HepG2 (cell line): ENCODE results near the gene TMEM38A. TPM values are rescaled to one million over a fixed set of nuclear protein-coding genes. Genes with fewer than 3 reads are reported as not detected.
A peak's percentile ranks its signal among the peaks of the same experiment; 100 is the strongest.

Source experiments
- ATAC-seq: fragments of 200-7000 bp; cut with Tn5 transposase; 3 replicates; pipeline ENCODE4 v1.9.1; 2020; ENCODE audit warnings: mild to moderate bottlenecking, moderate library complexity
- BruUV-seq: library from RNA; stranded (reverse); fragments of 400-500 nt; replicated peaks from 2 replicates; lab custom pipeline; 2021; lab: Mats Ljungman, UMichigan
- CTCF ChIA-PET: fragments of 300-600 bp; formaldehyde crosslinking; extraction: SDS; loops from one replicate; lab custom pipeline; 2021; ENCODE audit warnings: low total read pairs, inconsistent platforms, low intra/inter-chr PET ratio; lab: Yijun Ruan, JAX
- POLR2A ChIA-PET: fragments of 350-600 bp; sonication (Branson Sonifier 250); formaldehyde crosslinking; loops from one replicate; lab custom pipeline; 2020; ENCODE audit warnings: antibody characterized with exemption, inconsistent platforms; lab: Yijun Ruan, JAX
- DNase-seq: peaks from one replicate; pipeline ENCODE4 v3.0.0-alpha.2; 2015; ENCODE audit warnings: low spot score
- FAIRE-seq: peaks from 3 replicates; lab custom pipeline; 2011; peaks lifted over from hg19 to GRCh38; lab: Jason Lieb, UNC
- H2AFZ ChIP-seq: one replicate; pipeline ENCODE4 v1.6.1; 2011; ENCODE audit warnings: low read length, inconsistent platforms
- H3K27ac ChIP-seq: fragments of 300-600 bp; 3 replicates; pipeline ENCODE4 v1.8.0; 2011; ENCODE audit warnings: mixed run types, mild to moderate bottlenecking, mixed read lengths, low read length, inconsistent platforms; ENCODE audit not compliant: insufficient read depth; ENCODE audit errors: extremely low read length
- H3K27me3 ChIP-seq, 2 experiments: fragments of 200-600 bp in 1 of 2; 2 replicates in 1 of 2; 3 replicates in 1 of 2; pipeline versions ENCODE4 v1.6.0 to v1.8.0; 2011; ENCODE audit warnings: low read length in 2 of 2, mild to moderate bottlenecking in 2 of 2, moderate library complexity in 2 of 2, inconsistent platforms in 1 of 2; ENCODE audit not compliant: insufficient read depth in 2 of 2, control insufficient read depth in 1 of 2
- H3K36me3 ChIP-seq, 2 experiments: fragments of 200-600 bp in 1 of 2; replicated peaks in 1 of 2; 2 replicates in 1 of 2; 3 replicates in 1 of 2; pipeline versions ENCODE4 v1.5.1 to v1.8.0; 2011; ENCODE audit warnings: low read length in 2 of 2, inconsistent platforms in 1 of 2; ENCODE audit not compliant: insufficient read depth in 2 of 2, control insufficient read depth in 1 of 2
- H3K4me1 ChIP-seq: 2 replicates; pipeline ENCODE4 v1.5.1; 2012; ENCODE audit warnings: low read length, inconsistent platforms; ENCODE audit not compliant: insufficient read depth
- H3K4me2 ChIP-seq: 2 replicates; pipeline ENCODE4 v1.6.0; 2011; ENCODE audit warnings: low read depth, low read length, inconsistent platforms
- H3K4me3 ChIP-seq, 3 experiments: fragments of 200-600 bp in 1 of 3; sonication (generic), shearing (Covaris generic) in 1 of 3; replicated peaks in 1 of 3; 2 replicates each; pipeline ENCODE4 v1.5.1; 2011 to 2016; ENCODE audit warnings: low read length in 3 of 3, inconsistent platforms in 2 of 3, low read depth in 2 of 3, mild to moderate bottlenecking in 2 of 3, control low read depth in 1 of 3, mixed read lengths in 1 of 3; ENCODE audit not compliant: insufficient read depth in 1 of 3
- H3K79me2 ChIP-seq: one replicate; pipeline ENCODE4 v1.6.1; 2011; ENCODE audit warnings: low read length, inconsistent platforms; ENCODE audit not compliant: insufficient read depth
- H3K9ac ChIP-seq: 2 replicates; pipeline ENCODE4 v1.6.0; 2011; ENCODE audit warnings: mild to moderate bottlenecking, low read depth, low read length, inconsistent platforms; ENCODE audit not compliant: insufficient read depth
- H3K9me3 ChIP-seq: 2 replicates; pipeline ENCODE4 v1.5.1; 2012; ENCODE audit warnings: mild to moderate bottlenecking, low read length
- H4K20me1 ChIP-seq: 2 replicates; pipeline ENCODE4 v1.6.0; 2011; ENCODE audit warnings: inconsistent platforms, mild to moderate bottlenecking, low read length, moderate library complexity; ENCODE audit not compliant: insufficient read depth
- NFIC ChIP-seq: IDR thresholded peaks from 2 replicates; pipeline ENCODE4 v1.6.1; 2012; ENCODE audit warnings: mild to moderate bottlenecking, low read length, inconsistent platforms
- SAP130 ChIP-seq: IDR thresholded peaks from 2 replicates; pipeline ENCODE4 v1.6.1; 2016; ENCODE audit warnings: low read depth
- ZNF589 ChIP-seq: sonication (generic); formaldehyde crosslinking; conservative IDR thresholded peaks from 2 replicates; pipeline ENCODE4 v1.8.0; 2022; ENCODE audit warnings: mild to moderate bottlenecking, moderate library complexity, missing genetic modification reagents
- ZNF879 ChIP-seq: sonication (generic); formaldehyde crosslinking; IDR thresholded peaks from 2 replicates; pipeline ENCODE4 v1.8.1; 2023; ENCODE audit warnings: missing genetic modification reagents
- WGBS: methylation state at CpG from one replicate; pipeline ENCODE4 v1.1.6; 2017; ENCODE audit warnings: low lambda C conversion rate; 5-methylcytosine and 5-hydroxymethylcytosine counted together
- in situ Hi-C: cut with HindIII; loops from 2 replicates; pipeline ENCODE4 v1.10.0; 2017; ENCODE audit warnings: low pct_unique_long_range_greater_than_20kb; ENCODE audit not compliant: extremely low pct_ligation_motif_present
- intact Hi-C: fragments of 100-400 bp; cut with micrococcal nuclease; formaldehyde crosslinking; loops from one replicate; pipeline ENCODE4 v1.10.0; 2022; ENCODE audit not compliant: unreplicated experiment
- polyA plus RNA-seq, 8 experiments: library from polyadenylated mRNA; depleted of rRNA in 3 of 8; stranded (reverse) in 7 of 8; unstranded in 1 of 8; fragments of >200 nt; fragmentation: Illumina TruSeq in 4 of 8; extraction: Trizol in 4 of 8; gene quantifications; 2 replicates each; pipeline versions ENCODE4 v1.2.1 to v1.2.3, GENCODE V29; 2011 to 2016; ENCODE audit warnings: low read depth in 4 of 8, missing spikeins in 1 of 8, mixed read lengths in 1 of 8; ENCODE audit not compliant: insufficient read depth in 1 of 8
- total RNA-seq, 5 experiments: library from RNA; depleted of rRNA; stranded (reverse); fragments of >200 nt; fragmentation: Illumina TruSeq; extraction: Trizol; gene quantifications; 2 replicates each; pipeline ENCODE4 v1.2.3, GENCODE V29; 2016; ENCODE audit warnings: low read depth in 1 of 5
- TF ChIP-seq, protein P1 (sequence below): sonication (generic); formaldehyde crosslinking; IDR thresholded peaks from 2 replicates; pipeline ENCODE4 v1.8.0; 2023; ENCODE audit warnings: mild to moderate bottlenecking, missing genetic modification reagents
- TF ChIP-seq, protein P2 (sequence below): sonication (generic); formaldehyde crosslinking; IDR thresholded peaks from 2 replicates; pipeline ENCODE4 v1.4.0; 2020; ENCODE audit warnings: missing genetic modification reagents

TMEM38A gene
- total and polyA plus RNA-seq, 2 of the 13 experiments (the other 11 are each of a cell fraction or from before 2014, with no cell fraction given): 4.8 to 6.8 TPM

DNA sequence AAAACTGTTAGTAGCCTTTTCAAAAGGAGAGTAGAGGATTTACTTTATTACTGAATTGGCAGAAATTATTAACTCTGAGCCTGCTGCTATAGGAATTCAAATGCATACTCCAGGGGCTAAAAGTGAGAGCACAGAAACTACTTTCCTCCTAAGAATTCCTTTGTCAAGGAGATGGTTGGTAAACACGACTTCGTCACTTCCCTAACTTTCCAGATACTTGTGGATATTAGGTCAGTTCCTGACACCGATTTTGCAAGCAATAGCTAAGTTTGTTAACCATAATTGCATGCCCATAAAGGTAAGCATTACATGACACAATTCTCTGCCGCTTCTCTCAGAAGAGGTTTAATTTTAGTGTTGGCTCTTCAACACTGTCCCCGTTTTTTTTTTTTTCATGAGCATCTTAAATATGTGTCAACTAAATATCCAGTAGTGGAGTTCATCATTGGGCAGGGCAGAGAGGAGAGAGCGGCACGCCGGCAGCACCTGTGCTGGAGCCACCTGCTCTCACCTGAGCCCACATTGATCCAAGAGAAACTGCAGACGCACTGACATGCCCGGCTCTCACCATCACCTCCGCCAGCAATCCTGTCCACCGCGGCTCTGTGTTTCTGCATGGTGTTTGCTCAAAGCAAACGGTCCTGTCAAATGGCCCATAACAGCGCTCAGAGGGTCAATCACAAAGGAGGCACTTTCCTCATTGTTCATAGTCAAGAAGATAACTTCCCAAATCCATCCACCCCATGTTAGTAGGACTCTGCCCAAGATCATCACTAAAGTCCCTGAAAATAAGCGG, 35.6 kb upstream of the TMEM38A start:
- H3K4me2 ChIP-seq: peak overlapping the region; percentile 90
- H3K4me1 ChIP-seq: peaks cover 51% of the 10 kb centered on the region
- peaks cover 4 to 25% of the 10 kb centered on the region in 2 experiments; a peak in 3 of 5 replicates for H3K36me3 ChIP-seq
- DNase-seq (no peak), FAIRE-seq (no peak), ATAC-seq (0 out of 3 replicates have a peak, but pooled peaks have one; percentile 6)
- no peaks in the 10 kb centered on the region; a peak in 1 of 5 replicates for H3K27me3 ChIP-seq
- no TSS peak for BruUV-seq
- in situ Hi-C loops (loop anchor here (5.0 kb wide), 1 partner anchor 53 kb away; the partner anchor contains the start of gene SLC35E1), intact Hi-C loops (loop anchor here (5.0 kb wide), 1 partner anchor 53 kb away; the partner anchor contains the start of gene SLC35E1)
- POLR2A ChIA-PET: no interaction called here
- CTCF ChIA-PET: no interaction called here
- H3K79me2 ChIP-seq: peaks cover 73% of the 10 kb centered on the region
- H4K20me1 ChIP-seq: peaks cover 13% of the 10 kb centered on the region
- WGBS: 76% methylated on average over 16 of the region's 16 CpGs
- no peak overlapping the region for H3K4me3 ChIP-seq
- H3K9me3 ChIP-seq: no peaks in the 10 kb centered on the region
- H2AFZ ChIP-seq: no peak overlapping the region
- H3K27ac ChIP-seq: no peak overlapping the region
- TF ChIP-seq, protein P1, sequence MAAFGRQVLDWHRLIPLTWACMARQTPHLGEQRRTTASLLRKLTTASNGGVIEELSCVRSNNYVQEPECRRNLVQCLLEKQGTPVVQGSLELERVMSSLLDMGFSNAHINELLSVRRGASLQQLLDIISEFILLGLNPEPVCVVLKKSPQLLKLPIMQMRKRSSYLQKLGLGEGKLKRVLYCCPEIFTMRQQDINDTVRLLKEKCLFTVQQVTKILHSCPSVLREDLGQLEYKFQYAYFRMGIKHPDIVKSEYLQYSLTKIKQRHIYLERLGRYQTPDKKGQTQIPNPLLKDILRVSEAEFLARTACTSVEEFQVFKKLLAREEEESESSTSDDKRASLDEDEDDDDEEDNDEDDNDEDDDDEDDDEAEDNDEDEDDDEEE (CRISPR knock-in tag): no peak
- TF ChIP-seq ZNF589 (CRISPR knock-in tag) (no peak), NFIC (no peak), ZNF879 (no peak), SAP130 (CRISPR knock-in tag) (0 out of 2 replicates have a peak, but pooled peaks have one; percentile 23)
- TF ChIP-seq, protein P2, sequence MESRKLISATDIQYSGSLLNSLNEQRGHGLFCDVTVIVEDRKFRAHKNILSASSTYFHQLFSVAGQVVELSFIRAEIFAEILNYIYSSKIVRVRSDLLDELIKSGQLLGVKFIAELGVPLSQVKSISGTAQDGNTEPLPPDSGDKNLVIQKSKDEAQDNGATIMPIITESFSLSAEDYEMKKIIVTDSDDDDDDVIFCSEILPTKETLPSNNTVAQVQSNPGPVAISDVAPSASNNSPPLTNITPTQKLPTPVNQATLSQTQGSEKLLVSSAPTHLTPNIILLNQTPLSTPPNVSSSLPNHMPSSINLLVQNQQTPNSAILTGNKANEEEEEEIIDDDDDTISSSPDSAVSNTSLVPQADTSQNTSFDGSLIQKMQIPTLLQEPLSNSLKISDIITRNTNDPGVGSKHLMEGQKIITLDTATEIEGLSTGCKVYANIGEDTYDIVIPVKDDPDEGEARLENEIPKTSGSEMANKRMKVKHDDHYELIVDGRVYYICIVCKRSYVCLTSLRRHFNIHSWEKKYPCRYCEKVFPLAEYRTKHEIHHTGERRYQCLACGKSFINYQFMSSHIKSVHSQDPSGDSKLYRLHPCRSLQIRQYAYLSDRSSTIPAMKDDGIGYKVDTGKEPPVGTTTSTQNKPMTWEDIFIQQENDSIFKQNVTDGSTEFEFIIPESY (CRISPR knock-in tag): peak; percentile 91
- peak overlapping the region; percentile 5; the same call in 1 of the 2 replicates for H3K9ac ChIP-seq
